NCI-H526 treated with DMSO at 0.1 percent for 48 hours (cell line): ENCODE measurements around the gene INHBB.

ENCODE experiments used
- DNase-seq: peaks from one replicate; lab custom pipeline; 2025; lab: John Stamatoyannopoulos, UW

The INHBB gene

DNA sequence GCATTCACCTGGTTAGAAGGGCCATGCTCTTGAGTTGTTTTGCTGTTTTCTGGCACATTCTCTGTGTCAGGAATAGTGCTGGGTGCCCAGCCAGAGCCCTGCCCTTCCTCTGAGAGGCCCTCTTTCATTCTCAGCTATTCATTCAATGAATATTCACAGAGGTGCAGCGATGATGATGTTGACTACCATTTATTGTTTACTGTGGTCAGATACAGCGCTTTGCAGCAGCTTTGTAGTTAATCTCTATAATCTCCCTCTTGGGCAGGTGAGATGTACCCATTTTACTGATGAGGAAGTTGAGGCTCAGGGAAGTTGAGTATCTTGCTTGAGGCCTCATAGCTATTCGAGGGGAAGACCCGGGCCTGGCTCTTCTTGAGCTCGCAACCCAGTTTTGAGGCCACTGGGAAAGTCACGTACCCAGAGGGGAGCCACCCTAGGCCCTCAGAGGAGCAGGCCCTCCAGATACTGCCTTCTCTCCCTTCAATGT is 9.9 kb downstream of the INHBB start:
- no peak for DNase-seq

DNA sequence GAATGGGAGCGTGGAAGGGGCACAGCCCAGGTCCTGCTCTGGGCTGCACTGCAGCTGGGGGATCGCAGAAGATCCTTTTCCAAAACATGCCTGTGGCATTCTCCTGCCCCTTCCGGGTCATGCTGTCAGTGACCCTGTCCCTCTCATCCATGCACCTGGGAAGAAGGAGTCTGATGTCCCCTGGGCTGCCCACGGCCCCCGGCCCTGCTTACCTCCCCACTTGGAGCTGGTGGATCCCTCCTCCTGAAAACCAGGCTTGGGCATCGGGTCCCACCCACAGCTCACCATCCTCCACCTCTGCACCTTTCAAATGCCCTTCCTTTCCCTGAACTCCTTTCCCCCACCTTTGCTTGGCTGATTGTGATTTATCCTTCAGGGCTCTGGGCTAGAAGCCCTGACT is 11.8 kb downstream of the INHBB start:
- no peak for DNase-seq

DNA sequence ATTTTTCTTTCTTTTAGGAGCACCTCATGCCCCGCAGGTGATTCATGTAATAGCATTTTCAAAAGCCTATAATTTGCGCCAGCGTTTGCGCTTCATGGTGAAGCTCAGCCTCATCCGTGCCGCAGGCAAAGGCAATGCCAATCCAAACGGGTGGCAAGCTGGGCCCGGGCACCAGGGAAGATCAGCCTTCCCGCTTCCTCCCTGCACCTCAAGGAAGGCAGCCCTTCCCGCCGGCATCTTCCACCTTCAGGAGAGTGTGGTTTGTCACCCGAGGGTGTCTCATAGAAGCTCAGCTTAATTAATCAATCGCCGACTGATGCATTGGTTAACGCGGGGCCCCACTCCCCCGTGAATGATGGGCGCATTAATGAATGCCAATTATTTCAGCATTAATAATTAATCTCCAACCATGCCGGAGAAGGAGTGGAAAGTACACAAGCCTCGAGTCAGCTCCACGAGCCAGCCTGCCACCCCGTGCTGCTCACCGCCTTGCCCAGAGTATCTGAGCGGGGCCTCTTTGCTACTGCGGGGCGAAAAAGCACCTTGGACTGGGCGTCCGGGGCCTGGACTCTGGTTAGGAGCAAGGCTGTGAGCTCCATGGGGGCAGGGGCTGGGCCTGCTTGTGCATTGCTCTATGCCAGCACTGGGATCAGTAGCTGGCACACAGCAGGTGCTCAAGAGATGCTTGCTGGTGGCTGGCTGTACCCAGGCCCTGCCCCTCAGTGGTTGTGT is 13.0 kb downstream of the INHBB start:
- no peak for DNase-seq

DNA sequence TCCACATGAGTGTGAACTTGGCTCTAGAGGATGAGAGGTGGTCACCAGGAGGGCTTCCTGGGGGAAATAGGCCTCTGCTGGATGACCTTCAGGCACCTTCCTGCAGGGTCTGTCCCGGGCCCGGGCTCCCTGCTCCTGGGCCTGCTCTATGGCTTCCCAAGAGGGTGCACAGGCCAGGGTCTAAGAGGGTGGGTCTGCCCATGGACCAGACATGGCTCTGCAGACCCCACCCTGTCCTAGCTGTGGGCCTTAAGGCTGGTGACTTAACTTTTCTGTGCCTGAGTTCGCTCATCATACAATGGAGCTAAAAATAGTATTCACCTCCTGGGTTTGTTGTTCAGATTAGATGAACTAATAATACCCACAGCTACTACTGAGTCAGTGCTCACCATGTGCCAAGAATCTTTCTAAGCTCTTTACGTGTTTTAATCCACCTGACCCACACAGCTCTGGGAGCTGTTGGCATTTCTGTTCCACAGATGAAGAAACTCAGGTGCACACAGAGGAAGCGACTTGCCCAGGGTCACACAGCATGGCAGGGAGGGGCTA is 14.4 kb downstream of the INHBB start:
- DNase-seq: no peak

DNA sequence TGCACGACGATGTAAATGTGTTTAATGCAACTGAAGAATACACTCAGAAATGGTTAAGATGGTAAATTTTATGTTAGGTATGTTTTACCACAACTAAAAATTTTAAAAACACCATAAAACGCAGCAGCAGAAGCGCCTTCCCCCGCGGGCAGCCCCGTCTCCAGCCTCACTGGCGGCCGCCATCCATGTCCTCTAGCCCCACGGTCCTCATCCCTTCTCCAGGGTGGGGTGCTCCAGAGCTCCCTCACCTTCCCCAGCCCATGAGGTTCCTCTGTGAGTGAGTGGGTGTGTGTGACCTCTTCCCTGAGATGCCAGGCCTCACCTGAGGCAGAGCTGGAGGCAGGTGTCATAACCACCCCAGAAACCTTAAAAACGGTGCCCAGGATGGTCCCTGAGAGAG is 17.0 kb downstream of the INHBB start:
- DNase-seq: no peak

DNA sequence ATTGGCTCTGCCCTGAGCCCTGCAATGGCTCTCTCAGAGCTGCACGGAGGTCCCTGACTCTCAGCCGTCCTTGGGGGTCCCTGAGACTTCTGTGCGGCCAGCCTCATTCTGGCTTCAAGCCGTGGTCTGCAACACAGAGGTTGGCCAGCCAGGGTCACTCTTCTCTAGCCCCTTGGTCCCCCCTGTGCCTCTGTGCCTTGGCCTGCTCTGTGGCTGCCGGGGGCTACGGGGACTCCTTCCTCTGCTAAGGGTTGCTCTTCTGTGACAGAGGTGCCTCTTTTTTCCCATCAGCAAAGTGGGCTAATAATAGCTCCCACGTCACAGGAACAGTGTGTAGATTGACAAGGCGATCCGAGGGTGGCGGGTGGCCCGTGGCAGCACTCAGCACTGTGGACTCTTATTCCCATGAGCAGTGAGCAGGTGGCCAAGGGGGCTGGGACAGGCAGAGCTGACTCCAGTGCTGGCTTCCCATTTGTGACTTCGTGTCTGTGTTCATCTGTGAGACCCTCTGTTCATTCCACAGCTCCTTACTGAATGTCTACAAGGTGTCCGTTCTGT is 19.4 kb downstream of the INHBB start:
- DNase-seq: no peak

DNA sequence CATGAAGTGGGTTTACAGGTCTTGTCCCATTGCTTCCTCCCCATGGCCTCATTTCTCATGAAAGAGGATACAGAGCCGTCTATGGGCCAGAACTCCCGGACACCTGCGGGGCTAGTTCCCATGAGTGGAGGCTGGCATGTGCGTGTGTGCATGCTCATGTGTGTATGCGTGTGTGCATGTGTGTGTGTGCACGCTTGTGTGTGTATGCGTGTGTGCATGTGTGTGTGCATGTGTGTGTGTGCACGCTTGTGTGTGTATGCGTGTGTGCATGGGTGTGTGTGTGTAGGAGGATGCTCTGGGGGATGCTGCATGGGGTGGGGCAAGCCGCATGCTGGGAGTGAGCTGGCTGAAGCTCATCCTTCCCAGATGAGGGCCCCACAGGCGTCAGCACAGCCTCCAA is 20.8 kb downstream of the INHBB start:
- DNase-seq: no peak

DNA sequence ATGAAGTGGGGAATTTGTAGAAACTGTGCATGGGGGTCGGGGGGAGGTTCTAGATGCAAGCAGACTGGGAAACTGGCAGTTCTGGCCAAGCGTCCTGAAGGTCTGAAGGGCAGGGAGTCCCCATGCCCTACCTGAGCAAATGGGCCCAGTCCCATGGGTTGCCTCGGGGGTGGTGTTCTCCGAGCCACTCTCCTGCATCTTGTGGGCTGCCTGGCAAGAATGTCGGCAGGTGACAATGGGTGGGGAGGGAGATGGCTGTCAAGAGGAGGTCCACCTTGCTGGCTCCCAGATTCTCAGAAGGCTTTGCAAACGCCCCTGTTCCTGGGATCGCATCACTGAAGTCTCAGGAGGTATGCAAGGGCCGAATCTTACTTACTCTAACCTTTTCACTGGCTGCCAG is 21.3 kb downstream of the INHBB start:
- DNase-seq: no peak

DNA sequence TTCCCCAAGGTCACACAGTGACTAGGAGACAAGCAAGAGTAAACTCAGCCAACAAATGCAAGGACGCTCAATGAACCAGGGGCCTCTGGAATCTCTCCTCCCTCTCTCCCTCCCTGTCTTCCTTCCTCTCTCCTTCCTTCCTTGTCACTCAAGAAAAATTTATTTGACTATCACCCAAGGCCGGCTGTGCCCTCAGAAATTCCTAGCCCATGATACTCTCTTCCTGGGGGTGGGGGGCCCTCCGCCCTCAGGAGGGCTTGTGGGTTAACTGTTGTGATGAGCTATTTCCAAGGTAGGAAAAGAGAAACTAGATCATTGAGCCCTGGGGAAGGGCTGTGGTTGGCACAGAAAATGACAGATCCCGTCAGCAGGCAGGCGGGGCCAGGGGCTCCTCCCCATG is 21.7 kb downstream of the INHBB start:
- DNase-seq: no peak

DNA sequence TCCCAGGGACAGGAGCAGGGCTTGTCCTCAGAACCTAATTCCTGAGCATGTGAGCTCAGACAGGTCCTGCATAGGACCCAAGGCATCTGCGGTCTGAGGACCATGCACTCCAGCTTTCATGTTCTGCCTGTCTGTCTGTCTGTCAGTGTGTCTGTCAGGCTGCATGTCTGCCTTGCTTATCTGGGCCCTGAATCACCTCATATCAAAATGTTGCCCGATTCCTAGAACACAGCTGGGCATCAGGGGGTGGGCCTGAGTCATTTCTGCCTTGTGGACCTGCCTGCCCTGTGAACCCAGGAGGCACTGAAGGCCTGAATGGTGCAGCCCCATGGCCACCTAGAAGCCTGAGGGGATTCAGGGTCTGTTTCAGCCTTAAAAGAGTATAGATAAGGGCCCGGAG is 22.1 kb downstream of the INHBB start:
- no peak for DNase-seq

DNA sequence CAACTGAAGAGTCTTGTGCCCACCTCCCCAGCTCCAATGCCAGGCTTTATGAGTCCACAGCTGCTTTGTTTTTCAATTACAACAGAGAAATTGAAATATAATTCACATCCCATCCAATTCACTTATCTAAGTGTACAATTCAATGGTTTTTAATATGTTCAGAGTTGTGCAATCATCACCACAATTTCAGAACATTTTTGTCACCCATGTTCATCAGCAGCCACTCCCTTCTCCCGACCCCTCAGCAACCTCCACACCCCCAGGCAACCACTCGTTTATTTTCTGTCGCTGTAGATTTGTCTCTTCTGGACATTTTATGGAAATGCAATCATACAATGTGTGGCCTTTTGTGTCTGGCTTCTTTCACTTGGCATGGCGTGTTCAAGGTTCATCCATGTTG is 23.3 kb downstream of the INHBB start:
- DNase-seq: no peak

DNA sequence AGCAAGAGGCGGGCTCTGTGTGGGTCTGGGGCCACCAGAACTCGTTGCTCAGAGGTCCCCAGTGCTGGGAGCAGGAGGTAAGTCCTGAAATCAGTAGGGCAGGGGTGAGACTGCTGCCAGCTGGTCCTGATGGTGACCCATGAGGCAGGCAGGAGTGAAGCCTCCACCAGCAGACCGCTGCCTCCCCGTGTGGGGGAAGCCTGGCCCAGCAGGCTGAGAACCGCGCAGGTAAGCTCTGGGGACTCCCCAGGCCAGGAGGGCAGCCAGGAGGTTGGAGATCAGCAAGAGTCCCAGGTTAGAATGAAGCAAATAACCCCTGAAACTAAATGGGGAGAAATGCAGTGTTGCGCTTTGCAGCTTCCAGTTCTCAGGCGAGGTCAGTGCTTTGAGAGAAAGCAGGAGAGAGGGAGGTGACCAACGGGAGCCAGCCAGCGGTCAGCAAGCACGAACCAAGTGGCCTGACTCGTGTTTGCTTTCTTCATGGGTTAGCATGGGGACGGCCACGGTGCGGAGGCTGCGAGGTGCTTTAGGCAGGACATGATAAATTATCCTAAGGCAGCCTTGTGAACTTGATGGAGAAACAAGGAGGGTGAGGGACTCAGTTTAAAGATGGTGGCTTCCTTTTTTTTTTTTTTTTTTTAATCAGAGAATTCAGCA is 26.2 kb downstream of the INHBB start:
- no peak for DNase-seq

DNA sequence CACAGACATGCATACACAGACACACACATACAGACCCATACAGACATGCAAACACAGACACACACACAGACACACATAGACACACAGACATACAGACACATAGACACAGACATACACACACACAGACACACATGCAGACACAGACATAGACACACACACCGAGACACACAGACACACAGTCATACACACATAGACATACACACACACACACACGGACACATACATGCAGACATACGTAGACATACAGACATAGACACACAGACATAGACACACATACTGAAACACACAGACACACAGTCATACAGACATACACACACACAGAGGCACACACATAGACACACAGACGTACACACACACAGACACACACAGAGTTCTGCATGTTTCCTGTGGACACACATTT is 26.9 kb downstream of the INHBB start:
- no peak for DNase-seq

DNA sequence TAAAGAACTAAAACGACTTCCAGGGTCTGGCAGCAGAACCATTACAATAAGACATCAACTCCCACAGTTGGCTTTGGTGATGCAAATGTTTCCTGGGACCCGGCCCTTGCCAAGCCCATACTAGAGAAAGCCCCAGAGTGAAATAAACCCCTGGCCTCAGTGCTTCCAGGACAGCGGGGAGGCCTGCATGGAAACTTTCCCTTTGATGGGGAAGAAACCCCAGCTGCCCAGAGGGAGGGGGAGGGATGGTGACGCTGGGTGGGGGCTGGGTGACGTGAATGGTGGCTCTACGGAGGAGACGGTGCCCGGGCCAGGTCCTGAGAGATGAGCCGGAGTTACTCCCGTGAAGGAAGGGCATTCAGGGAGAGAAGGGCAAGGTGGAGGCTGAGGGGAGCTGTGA is 27.5 kb downstream of the INHBB start:
- DNase-seq: no peak

DNA sequence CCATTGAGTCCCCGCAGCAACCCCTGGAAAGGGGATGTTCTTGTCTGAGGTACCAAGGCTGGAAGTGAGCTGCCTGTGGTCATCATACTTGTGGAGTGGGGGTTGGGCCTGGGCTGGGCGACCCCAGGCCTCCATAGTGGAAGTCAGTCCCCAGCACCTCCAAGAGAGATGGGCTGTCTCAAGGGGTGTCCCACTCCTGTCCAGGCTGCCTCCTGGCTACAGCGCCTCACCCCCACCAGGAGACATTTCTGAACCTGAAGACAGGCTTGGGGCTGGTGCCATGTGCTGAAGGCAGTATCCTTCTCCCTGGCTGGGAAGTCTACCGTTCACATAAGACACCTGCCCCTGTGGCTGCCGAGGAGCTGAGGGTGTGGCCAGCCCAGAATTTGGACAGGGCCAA is 28.9 kb downstream of the INHBB start:
- no peak for DNase-seq

DNA sequence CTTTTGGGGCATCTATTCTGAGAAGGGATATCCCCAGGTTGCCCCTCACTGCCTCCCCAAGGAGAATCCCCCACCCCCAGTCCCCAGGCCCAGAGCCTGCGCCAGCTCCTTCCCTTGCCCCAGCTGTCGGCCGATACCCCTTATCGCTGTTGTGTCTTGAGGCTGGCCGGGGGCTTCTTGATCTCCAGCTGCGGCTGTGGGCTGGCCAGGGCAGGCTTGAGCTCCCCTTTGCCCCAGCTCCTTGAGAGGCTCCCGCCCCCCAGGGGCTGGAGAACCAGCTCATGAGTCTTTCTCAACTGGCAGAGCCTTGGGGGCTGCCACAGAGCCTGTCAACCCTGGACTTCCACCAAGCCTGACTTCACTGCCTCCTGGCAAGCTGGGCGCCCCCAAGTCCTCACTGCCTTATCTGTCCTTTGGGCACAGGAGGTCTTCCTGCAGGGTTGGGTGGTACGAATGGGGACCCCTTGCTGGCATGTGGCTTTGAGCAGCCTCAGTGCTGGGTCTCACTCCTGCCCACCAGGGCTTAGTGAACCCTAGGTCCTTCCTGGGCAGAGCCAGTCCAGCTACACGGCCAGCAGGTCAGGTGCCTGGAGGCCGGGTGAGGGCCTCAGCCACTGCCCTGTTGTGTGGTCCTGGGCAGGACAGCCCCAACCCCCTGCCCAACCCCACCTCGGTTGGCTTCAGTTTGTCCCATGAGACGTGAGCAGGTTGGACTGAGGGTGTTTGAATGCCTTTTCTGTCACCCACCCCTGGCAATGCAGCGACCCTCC is 29.5 kb downstream of the INHBB start:
- DNase-seq: no peak

DNA sequence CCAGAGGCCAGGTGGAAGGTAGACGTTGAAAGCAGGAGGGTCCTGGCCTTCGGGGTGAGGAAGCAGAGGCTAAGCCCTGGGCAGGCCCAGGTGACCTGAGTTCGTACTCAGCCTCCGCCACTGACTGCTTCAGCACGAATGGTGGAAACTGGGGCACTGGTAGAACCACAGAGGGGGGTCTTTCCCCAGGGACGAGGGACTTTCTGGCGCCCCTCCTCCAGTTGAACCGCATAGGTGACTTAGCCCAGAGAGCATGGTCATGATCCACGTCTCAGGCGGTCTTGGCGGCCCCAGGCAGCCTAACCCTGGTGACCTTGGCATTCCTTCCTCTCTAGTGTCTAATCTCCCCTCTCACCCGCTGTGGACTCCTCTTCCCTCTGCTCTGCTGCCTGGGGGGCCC is 30.2 kb downstream of the INHBB start:
- no peak for DNase-seq

DNA sequence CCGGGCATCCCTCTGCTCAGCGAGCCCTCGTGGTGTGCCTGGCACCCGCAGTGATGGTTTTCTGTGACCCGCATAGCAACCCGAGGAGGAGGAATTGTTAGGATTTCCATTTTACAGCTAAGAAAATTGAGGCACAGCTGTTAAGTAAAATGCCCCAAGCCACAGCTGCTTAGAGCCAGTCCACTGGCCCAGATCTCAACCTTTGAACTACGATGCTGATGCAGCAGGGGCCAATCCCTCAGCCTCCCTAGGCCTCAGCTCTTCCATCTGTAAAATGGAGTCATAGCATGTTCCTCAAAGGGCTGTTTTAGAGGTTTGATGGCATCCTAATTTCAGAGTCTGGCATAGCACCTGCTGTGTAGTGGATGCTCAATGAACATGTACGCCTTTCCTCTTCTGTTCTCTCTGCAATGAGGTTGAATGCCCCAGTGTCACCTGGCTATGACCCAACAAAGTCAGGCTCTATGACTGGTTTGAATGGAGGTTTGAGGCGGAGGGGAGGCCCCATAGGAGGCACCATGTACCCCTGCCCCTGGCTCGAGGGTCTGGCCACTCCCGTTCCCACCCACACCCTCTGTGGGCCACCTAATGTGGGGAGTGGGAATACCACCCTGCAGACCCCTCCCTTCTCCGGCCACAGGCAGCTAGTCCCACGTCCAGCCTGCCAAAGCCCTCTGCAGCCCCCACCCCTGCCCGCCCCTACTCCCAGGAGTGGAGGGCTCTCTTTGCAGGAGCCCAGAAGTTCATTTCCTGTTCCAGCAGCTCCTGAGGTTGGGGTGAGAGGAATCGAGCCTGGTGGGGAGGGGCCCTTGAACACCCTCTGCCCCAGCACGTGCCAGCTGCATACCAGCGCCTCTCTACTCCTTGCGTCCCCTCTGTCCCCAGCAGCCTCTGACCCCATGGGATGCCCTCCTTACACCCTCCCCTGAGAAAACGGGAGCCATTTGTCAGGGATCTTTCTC is 31.0 kb downstream of the INHBB start:
- DNase-seq: no peak

DNA sequence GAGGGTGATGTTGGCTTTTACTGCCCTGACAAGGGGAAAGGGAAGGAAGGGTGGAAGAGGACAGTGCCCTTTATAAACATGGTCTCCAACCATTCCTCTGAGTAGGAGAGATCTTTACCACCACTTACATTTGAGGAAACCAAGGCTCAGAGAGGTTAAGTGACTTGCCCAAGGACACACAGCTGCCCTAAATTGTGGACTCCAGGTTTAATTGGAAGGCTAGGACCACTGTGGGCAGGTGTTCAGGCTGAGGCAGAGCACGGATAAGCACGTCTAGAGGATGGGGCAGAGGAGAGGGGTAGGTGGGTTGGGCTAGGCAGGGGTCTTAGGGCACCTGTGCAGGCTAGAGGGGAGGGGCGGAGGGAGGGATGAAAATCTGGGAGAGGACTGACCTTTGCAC is 32.7 kb downstream of the INHBB start:
- DNase-seq: no peak

DNA sequence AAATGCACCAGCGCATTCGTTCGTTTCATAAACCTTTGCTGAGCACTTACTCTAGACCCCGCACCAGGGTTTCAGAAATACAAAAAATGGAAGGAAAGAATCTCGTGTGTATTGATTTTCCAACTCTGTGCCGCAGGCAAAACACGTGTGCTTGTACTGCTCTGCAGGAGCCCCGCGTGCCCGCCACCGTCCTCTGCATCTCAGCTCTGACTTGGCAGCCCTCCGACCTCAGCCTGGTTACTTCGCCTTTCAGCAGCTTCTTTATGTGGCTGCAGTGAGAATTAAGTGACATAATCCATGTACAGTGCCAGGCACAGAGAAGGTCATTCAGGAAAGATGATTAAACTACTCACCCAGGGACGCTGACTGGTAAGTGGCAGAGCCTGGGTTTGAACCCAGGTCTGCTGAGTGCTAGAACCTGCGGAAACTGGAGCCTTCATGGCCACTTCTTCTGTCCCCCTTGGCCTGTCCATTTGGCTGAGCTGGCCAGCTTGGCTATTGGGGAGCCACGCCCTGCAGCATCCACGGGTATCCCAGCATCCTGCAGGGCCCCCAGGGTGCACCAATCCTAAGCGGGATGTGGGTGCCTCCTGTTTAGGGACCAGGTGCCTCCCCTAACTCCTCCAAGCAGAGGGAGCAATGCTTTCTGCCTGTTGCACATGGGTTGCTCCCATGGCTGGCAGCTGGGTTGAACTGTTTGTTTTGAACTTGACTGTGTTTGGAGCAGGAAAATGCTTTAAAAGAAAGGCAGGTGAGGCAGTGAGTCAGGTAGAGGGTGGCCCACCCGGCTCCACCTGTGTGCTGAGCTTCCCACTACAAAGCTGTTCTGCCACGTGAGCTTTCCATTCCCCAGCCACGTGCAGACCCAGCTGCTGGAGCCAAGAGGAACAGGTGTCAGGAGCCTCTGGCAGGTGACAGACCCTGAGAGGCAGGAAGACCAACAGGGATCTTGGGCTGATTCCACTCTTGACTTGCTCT is 34.3 kb downstream of the INHBB start:
- DNase-seq: peak; percentile 22
